ENCODE results near the gene RASGEF1B.

DNA sequence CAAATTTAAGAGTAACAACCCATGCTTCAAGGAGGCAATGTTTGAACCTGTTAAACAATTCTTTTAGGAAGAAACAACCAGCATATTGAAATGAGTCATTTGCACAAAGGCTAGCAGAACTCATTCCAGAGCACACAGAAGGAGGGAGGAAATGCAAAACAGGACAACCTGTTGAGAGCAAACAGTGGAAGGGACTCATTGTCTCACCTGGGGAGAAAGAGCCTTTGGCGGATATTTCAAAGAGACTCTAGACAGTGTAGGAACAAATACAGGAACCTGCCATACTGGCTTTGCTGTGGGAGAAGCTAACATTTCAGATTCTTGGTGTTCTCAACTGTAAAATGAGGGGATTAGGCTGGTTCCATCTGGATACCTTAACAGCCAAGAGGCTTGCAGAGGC is 14.8 kb upstream of the RASGEF1B start:
- TF ChIP-seq TAF1 (IDR thresholded peaks at IDR 0.05; ENCODE audit: borderline replicate concordance, insufficient read depth, low read length) (no peak), POLR2AphosphoS5 (IDR thresholded peaks at IDR 0.05; ENCODE audit: low read depth, low read length) (no peak)

Measured in PFSK-1 (cell line).